ES-I3 (cell line): ENCODE results near the gene ALG6.

Experiments
- H3K36me3 ChIP-seq: 2 replicates; pipeline ENCODE4 v1.6.1; 2013; ENCODE audit warnings: mild to moderate bottlenecking, low read length, control low read depth, moderate library complexity; ENCODE audit not compliant: insufficient read depth
- H3K4me1 ChIP-seq: 2 replicates; pipeline ENCODE4 v1.6.1; 2013; ENCODE audit warnings: mild to moderate bottlenecking, control low read depth, low read length; ENCODE audit not compliant: insufficient read depth
- H3K9ac ChIP-seq: 2 replicates; pipeline ENCODE4 v1.6.1; 2013; ENCODE audit warnings: low read depth, mild to moderate bottlenecking, low read length, moderate library complexity
- H3K9me3 ChIP-seq: 2 replicates; pipeline ENCODE4 v1.6.1; 2013; ENCODE audit warnings: mild to moderate bottlenecking, low read length, moderate library complexity; ENCODE audit not compliant: control insufficient read depth, insufficient read depth

The ALG6 gene

GRCh38 chr1:63367215-63368103 is at the start of gene ALG6:
Gene ALG6, plus strand, starts transcription at chr1:63367627. Its CDS starts 3,351 bp downstream, at chr1:63370978.
- Histone ChIP-seq H3K9ac (peak within 1 kb of the TSS; percentile 82), H3K4me1 (no peaks in the 10 kb centered on the region; the same call in 1 of the 2 replicates), H3K9me3 (no peaks in the 10 kb centered on the region), H3K36me3 (peaks cover 2% of the 10 kb centered on the region; the same call in 1 of the 2 replicates)

- Histone ChIP-seq H3K9ac (peak overlapping the region; percentile 67), H3K36me3 (no peaks in the 10 kb centered on the region), H3K9me3 (no peaks in the 10 kb centered on the region), H3K4me1 (peaks cover 9% of the 10 kb centered on the region)
Measured at GRCh38 chr1:63317817-63318152, 49.6 kb upstream of the ALG6 start.

GRCh38 chr1:63318201-63318979 is 49.0 kb upstream of the ALG6 start:
- no peaks in the 10 kb centered on the region for H3K9me3 ChIP-seq
- peaks cover 9% of the 10 kb centered on the region for H3K4me1 ChIP-seq
- H3K36me3 ChIP-seq = no peaks in the 10 kb centered on the region
- H3K9ac ChIP-seq = peak overlapping the region; percentile 67

GRCh38 chr1:63319046-63320021 is 48.1 kb upstream of the ALG6 start:
- H3K9me3 ChIP-seq = no peaks in the 10 kb centered on the region
- no peaks in the 10 kb centered on the region for H3K36me3 ChIP-seq
- H3K4me1 ChIP-seq = peaks cover 9% of the 10 kb centered on the region
- peak overlapping the region; percentile 67 for H3K9ac ChIP-seq

GRCh38 chr1:63320022-63320721 is 47.3 kb upstream of the ALG6 start:
- Histone ChIP-seq H3K9ac (peak overlapping the region; percentile 67), H3K9me3 (no peaks in the 10 kb centered on the region), H3K36me3 (no peaks in the 10 kb centered on the region), H3K4me1 (peaks cover 9% of the 10 kb centered on the region)

- H3K4me1 ChIP-seq = peaks cover 6% of the 10 kb centered on the region
- no peaks in the 10 kb centered on the region for H3K36me3 ChIP-seq
- H3K9ac ChIP-seq = peak overlapping the region; percentile 67
- H3K9me3 ChIP-seq = no peaks in the 10 kb centered on the region
Measured at GRCh38 chr1:63321066-63321784, 46.2 kb upstream of the ALG6 start.

GRCh38 chr1:63321785-63322113 is 45.7 kb upstream of the ALG6 start:
- Histone ChIP-seq H3K36me3 (no peaks in the 10 kb centered on the region), H3K4me1 (peaks cover under 1% of the 10 kb centered on the region; the same call in 1 of the 2 replicates), H3K9me3 (no peaks in the 10 kb centered on the region), H3K9ac (peak overlapping the region; percentile 67)

- Histone ChIP-seq H3K36me3 (no peaks in the 10 kb centered on the region), H3K9ac (peak within 1 kb of the TSS; percentile 67), H3K4me1 (no peaks in the 10 kb centered on the region; the same call in 1 of the 2 replicates), H3K9me3 (no peaks in the 10 kb centered on the region)
Measured at GRCh38 chr1:63322114-63322943, 45.1 kb upstream of the ALG6 start, which contains the start of gene FOXD3. Gene FOXD3, plus strand, starts transcription at chr1:63322567. Its CDS starts 492 bp downstream, at chr1:63323059.

- H3K9me3 ChIP-seq = no peaks in the 10 kb centered on the region
- H3K9ac ChIP-seq = peak overlapping the region; percentile 67
- H3K4me1 ChIP-seq = no peaks in the 10 kb centered on the region; the same call in 1 of the 2 replicates
- no peaks in the 10 kb centered on the region for H3K36me3 ChIP-seq
Measured at GRCh38 chr1:63322944-63323864, 44.2 kb upstream of the ALG6 start.

- no peaks in the 10 kb centered on the region for H3K9me3 ChIP-seq
- H3K4me1 ChIP-seq = no peaks in the 10 kb centered on the region; the same call in 1 of the 2 replicates
- H3K36me3 ChIP-seq = no peaks in the 10 kb centered on the region
- H3K9ac ChIP-seq = peak overlapping the region; percentile 67
Measured at GRCh38 chr1:63323865-63324778, 43.3 kb upstream of the ALG6 start.

GRCh38 chr1:63324779-63325119 is 42.7 kb upstream of the ALG6 start:
- Histone ChIP-seq H3K9me3 (no peaks in the 10 kb centered on the region), H3K36me3 (no peaks in the 10 kb centered on the region), H3K4me1 (no peaks in the 10 kb centered on the region; the same call in 1 of the 2 replicates), H3K9ac (peak overlapping the region; percentile 67; the same call in 1 of the 2 replicates)
